ENCODE data around the gene NFIB. TPM values are rescaled to one million over a fixed set of nuclear protein-coding genes. Genes with fewer than 3 reads are reported as not detected.

NFIB gene
- total and polyA plus RNA-seq, 2 donors (not counting 3 experiments of a cell fraction or from before 2014, with no cell fraction given), result 26.4 to 174 TPM

DNA sequence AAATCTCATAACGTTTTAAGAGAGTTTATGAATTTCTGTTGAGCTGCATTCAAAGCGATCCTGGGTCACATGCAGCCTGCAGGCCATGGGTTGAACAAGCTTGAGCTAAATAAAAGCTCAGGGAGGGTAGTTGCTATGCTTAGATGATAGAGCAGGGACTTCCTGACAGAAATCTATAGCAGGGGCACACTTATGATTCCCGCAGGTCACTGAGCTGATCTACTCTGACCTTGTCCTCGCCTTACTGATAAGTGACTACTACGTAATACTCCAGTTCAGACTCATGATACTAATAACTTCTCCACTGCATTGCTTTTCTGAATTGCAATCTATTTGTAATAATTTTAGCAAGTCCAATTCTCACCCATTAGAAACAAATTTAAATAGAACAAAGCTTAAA is 90.9 kb downstream of the NFIB start:
- H3K27ac ChIP-seq (ENCODE audit: insufficient read depth, low read depth, low read length), result no peak overlapping the region
- H3K9me3 ChIP-seq (replicated peaks; ENCODE audit: control insufficient read depth, insufficient read depth, low read length), result no peaks in the 10 kb centered on the region
- ChIA-PET CTCF (interaction anchor here (0.8 to 1.7 kb wide), 8 partner anchors 9 to 62 kb away, joined by 3 to 4 read pairs (median 3); no protein-coding TSS in a partner anchor), POLR2A (no interaction called here)
- no peaks in the 10 kb centered on the region for H3K27me3 ChIP-seq (ENCODE audit: control insufficient read depth in 2 of 2, insufficient read depth in 2 of 2, low read length in 2 of 2)
- no TSS peak for BruUV-seq (replicated peaks)
- FAIRE-seq (no peak), DNase-seq (ENCODE audit: low read depth, low spot score) (no peak)
- dilution Hi-C loops (cut with MboI; ENCODE audit: extremely low pct_ligation_motif_present, low sequenced_read_pairs), result no loop called here
- H3K36me3 ChIP-seq (ENCODE audit: control insufficient read depth in 2 of 2, extremely low read depth in 1 of 2, insufficient read depth in 2 of 2, low read length in 2 of 2), result peaks cover 0 to 2% of the 10 kb centered on the region in 2 experiments
- no peak overlapping the region for H3K9ac ChIP-seq (replicated peaks; ENCODE audit: extremely low read depth, insufficient read depth, low read length)
- H3K4me3 ChIP-seq (replicated peaks in 1 of 3; ENCODE audit: insufficient read depth in 1 of 3, low read depth in 1 of 3, low read length in 3 of 3), result no peak overlapping the region
- intact Hi-C loops (cut with micrococcal nuclease), result no loop called here
- no peak for TF ChIP-seq POLR2A (IDR thresholded peaks at IDR 0.05; ENCODE audit: low read depth, low read length)
- no peak for TF ChIP-seq EZH2 (IDR thresholded peaks at IDR 0.05; ENCODE audit: borderline replicate concordance, low read depth, low read length, severe bottlenecking)
- TF ChIP-seq POLR2AphosphoS5 (IDR thresholded peaks at IDR 0.05; ENCODE audit: insufficient read depth, low read depth, low read length), result no peak
- no peak for TF ChIP-seq GATA2 (IDR thresholded peaks at IDR 0.05; ENCODE audit: insufficient read depth, insufficient read length, low read depth, low read length)
- no peak for TF ChIP-seq JUN (IDR thresholded peaks at IDR 0.05; ENCODE audit: borderline replicate concordance, insufficient read depth, insufficient read length, low read depth)
- no peak for TF ChIP-seq MYC (IDR thresholded peaks at IDR 0.05; ENCODE audit: low read depth, low read length)
- TF ChIP-seq, protein P1, sequence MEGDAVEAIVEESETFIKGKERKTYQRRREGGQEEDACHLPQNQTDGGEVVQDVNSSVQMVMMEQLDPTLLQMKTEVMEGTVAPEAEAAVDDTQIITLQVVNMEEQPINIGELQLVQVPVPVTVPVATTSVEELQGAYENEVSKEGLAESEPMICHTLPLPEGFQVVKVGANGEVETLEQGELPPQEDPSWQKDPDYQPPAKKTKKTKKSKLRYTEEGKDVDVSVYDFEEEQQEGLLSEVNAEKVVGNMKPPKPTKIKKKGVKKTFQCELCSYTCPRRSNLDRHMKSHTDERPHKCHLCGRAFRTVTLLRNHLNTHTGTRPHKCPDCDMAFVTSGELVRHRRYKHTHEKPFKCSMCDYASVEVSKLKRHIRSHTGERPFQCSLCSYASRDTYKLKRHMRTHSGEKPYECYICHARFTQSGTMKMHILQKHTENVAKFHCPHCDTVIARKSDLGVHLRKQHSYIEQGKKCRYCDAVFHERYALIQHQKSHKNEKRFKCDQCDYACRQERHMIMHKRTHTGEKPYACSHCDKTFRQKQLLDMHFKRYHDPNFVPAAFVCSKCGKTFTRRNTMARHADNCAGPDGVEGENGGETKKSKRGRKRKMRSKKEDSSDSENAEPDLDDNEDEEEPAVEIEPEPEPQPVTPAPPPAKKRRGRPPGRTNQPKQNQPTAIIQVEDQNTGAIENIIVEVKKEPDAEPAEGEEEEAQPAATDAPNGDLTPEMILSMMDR (IDR thresholded peaks at IDR 0.05; ENCODE audit: extremely low read depth in 1 of 2, insufficient read depth in 1 of 2, low read depth in 1 of 2, low read length in 2 of 2), result no peak
- TF ChIP-seq, protein P2, sequence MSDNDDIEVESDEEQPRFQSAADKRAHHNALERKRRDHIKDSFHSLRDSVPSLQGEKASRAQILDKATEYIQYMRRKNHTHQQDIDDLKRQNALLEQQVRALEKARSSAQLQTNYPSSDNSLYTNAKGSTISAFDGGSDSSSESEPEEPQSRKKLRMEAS (IDR thresholded peaks at IDR 0.05; ENCODE audit: insufficient read depth, insufficient read length), result no peak
- no peak for TF ChIP-seq FOS (IDR thresholded peaks at IDR 0.05; ENCODE audit: borderline replicate concordance, insufficient read depth, low read length)
- H4K20me1 ChIP-seq (replicated peaks; ENCODE audit: control insufficient read depth, extremely low read depth, insufficient read depth, low read length), result no peaks in the 10 kb centered on the region
- H3K79me2 ChIP-seq (ENCODE audit: control insufficient read depth, insufficient read depth, low read length), result peaks cover 68% of the 10 kb centered on the region
- no peaks in the 10 kb centered on the region for H3K9me1 ChIP-seq (replicated peaks; ENCODE audit: control insufficient read depth, extremely low read depth, insufficient read depth, low read length)
- H2AFZ ChIP-seq (ENCODE audit: low read depth, low read length), result no peak overlapping the region
- H3K4me2 ChIP-seq (ENCODE audit: insufficient read depth, low read length), result no peak overlapping the region
- peaks cover 43% of the 10 kb centered on the region for H3K4me1 ChIP-seq (ENCODE audit: control insufficient read depth, extremely low read depth, insufficient read depth, low read length)

All from endothelial cell of umbilical vein (primary cell).